HG03039 (cell line): ENCODE data around the gene TMEM217.

Experiments used
- ATAC-seq: cut with Tn5 transposase; IDR thresholded peaks from one replicate; pipeline ENCODE4 v1.9.1; 2021; ENCODE audit warnings: mild to moderate bottlenecking, moderate library complexity; ENCODE audit not compliant: unreplicated experiment

The TMEM217 gene

GRCh38 chr6:37280162-37280887 is 22.4 kb upstream of the TMEM217 start:
- no peak for ATAC-seq

DNA sequence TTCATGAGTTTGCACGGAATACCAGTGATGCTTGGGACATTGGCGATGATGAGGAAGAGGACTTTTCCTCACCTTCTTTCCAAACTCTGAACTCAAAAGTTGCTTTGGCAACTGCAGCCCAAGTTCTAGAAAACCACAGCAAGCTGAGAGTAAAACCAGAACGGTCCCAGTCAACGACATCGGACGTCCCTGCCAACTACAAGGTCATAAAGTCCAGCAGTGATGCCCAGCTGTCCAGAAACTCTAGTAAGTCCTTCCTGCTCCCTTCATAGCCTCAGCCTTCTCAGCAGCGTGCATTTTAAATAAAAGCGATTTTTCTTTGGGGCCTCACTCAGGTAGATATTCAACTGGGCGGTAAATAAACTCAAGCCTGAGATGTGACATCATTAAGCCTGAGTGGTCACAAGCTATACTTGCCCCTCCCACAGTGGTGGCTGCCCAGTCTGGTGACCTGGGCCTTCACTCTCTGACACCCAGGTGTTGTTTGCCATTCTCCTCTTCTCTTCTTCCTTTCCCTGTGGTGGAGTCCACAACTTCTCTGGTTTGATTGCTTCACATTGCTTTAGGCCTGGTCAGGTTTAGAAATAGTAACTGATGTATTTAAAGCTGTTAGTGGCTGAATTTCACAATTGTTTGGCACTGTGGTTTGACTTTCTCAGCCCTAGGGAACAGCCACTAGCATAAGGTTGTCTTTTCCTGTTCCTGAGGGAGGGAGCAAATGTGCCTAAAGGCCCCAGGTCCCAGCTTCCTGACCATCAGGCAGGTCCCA is 21.6 kb upstream of the TMEM217 start:
- ATAC-seq: no peak

- ATAC-seq: no peak
Observed at GRCh38 chr6:37277001-37277409, 19.1 kb upstream of the TMEM217 start.

GRCh38 chr6:37275350-37275749 is 17.4 kb upstream of the TMEM217 start:
- no peak for ATAC-seq

DNA sequence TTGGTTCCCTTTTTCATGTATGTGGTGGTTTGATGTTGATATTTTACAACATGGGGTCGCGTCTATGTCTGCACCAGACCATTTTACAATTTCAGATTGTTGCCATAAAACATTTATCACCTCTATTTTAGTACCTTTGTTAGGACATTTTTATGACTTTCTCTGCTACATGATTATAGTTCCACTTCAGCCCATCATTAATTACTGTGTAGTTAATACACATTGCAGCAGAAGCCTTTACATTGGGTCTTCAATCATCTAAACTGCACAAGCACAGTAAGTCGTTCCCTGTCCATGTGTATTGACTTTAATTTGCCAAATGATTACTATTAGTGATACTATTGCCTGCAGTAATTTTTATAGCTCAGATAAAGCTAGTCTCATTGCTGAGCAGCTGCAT is 15.7 kb upstream of the TMEM217 start:
- no peak for ATAC-seq

GRCh38 chr6:37272834-37273566 is 15.1 kb upstream of the TMEM217 start:
- no peak for ATAC-seq

DNA sequence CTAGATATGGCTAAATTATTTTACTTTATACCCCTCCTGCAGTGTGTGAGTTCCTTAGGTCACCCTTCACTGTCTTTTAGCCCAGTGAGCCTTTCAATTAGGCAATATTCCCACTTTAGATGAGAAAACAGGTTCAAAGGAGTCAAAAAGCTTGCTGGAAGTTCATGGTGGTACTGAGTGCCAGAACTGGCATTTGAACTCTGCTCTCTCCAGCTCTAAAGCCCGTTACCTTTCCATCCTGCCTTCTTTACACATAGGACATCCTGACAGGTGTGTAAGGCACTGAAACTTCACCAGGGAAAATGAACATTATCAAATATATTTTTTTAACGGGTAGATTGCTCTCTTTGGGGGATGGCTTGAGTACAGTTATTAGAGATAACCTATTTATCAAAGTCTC is 11.2 kb upstream of the TMEM217 start:
- no peak for ATAC-seq

DNA sequence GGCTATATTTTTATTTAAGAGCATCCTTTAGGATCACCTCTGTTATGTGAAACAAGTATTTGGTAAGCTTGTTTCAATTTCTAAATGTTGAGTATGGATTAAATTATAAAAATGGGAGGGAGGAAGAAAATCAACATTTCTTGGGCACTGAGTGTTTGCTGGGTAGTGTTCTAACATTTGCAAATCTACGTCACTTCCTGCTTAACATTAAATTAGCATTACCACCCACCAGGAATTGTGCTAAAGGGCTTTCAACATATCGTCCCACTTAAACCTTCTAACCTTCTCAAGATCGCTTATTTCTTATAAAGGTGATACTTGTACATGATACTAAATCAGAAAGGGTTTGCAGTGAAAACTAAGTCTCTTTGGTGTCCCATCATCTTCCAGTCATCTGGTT is 7.9 kb upstream of the TMEM217 start:
- ATAC-seq: no peak

DNA sequence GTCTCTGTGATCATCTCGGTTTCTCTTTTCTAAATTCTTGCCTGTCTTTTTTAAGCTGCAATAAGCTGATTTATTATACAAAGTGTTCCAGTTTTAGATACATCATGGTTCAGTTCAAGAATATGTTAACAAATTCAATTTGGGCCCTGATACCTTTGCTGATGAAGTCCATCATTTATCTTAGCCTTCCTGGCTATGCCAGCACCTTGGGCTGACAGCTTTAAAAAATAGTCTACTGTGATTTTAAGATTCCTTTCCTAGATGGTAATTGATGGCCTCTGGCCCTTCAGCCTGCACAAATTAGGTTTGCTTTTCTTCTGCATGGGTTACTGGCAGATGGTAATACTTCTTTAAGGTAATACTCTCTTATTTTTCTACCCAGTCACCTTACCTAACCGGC is 7.1 kb upstream of the TMEM217 start:
- no peak for ATAC-seq

- ATAC-seq: no peak
Observed at GRCh38 chr6:37262446-37263026, 4.6 kb upstream of the TMEM217 start.

- ATAC-seq: no peak
Observed at GRCh38 chr6:37261198-37261597, 3.3 kb upstream of the TMEM217 start.

DNA sequence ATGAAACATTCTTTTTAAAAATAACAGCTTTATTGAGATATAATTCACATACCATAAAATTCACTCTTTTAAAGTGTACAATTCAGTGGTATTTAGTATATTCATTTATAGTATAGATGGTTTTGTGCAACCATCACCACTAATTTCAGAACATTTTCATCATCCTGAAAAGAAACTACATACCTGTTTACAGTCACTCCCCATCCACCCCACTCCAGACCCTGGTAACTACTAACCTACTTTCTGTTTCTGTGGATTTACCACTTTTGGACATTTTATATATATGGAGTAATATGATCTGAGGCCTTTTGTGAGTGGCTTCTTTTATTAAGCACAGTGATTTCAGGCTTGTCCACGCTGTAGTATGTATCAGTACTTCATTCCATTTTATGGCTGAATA is 2.5 kb upstream of the TMEM217 start:
- ATAC-seq: no peak

DNA sequence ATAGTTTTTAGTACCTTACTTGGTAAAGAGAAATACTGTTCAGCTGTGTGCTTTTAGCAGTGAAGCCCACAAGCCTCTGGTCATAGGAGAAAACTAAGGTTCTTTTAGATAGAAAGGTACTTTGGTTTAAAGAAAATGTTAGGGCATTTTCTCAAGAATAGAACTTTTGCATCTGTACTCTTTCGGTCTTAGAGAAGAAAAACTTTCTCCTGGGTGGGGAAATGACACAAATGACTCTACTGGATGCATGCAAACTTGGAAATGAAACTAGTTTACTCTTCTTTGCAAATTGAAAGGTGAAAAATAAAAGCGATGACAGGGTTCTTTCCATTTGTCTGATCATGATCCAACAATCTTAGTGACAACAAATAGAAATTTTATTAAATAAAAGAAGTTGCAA is 2.1 kb upstream of the TMEM217 start:
- ATAC-seq: no peak

GRCh38 chr6:37259191-37259590 is 1.2 kb upstream of the TMEM217 start:
- ATAC-seq: no peak

DNA sequence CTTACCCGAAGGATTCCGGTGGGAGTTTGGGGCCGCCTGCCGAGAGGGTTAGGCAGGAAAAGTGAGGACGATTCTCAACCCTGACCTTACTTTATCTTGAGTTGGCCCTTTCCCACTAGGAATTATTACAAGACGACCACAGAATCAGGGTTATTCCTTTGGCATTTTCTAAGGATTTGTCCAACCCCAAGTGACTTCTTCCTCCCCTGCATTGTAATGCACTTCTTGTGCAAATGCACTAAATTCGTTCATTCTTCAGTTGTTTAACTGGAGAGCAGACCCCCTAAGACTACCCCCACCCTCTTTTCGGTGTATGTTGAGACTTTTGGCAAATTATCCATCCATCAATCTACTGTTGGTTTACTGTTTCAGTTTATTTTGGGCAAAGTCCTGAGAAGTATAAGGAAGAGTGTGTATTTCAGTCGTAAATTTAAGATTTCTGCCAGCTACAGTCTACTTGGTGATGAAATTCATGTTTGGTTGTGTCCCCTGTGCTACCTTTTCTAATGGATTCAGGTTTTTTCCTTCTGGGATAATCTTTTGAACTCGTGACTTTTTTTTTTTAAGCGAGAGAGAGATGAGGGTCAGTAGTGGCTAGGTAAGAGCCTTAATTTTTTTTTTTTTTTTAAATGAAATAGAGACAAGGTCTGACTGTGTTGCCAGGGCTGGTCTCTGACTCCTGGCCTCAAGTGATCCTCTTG is 611 bp upstream of the TMEM217 start:
- ATAC-seq: no peak

DNA sequence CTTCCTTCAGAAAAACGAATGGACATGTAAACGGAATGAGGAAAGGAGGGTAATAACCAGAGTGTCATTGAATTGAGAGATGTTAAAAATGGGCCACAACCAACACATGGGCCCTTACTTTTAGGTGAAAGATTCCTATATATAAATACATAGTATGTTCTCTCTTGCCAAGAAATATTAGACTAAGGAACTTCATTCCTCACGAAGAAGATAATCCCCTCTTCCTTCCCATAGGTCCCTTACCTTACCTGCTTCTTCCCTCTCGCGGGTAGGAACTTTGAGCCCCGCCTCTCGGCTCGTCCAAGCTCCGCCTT is 667 bp downstream of the TMEM217 start:
- no peak for ATAC-seq

GRCh38 chr6:37256692-37257319 is 1.1 kb downstream of the TMEM217 start:
- no peak for ATAC-seq

DNA sequence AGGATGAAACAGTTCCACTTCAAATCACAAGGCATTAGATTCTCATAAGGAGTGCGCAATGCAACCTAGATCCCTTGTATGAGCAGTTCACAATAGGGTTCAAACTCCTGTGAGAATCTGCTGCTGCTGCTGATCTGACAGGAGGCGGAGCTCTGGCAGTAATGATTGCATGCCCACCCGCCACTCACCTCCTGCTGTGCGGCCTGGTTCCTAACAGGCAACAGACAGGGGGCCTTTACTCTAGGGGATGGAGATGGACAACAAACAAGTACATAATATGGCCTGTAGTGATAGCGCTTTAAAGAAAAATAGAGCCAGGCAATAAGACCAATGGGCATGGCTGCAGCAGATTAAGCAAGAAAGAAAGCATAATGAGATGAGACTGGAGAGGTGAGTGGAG is 3.1 kb downstream of the TMEM217 start:
- no peak for ATAC-seq

DNA sequence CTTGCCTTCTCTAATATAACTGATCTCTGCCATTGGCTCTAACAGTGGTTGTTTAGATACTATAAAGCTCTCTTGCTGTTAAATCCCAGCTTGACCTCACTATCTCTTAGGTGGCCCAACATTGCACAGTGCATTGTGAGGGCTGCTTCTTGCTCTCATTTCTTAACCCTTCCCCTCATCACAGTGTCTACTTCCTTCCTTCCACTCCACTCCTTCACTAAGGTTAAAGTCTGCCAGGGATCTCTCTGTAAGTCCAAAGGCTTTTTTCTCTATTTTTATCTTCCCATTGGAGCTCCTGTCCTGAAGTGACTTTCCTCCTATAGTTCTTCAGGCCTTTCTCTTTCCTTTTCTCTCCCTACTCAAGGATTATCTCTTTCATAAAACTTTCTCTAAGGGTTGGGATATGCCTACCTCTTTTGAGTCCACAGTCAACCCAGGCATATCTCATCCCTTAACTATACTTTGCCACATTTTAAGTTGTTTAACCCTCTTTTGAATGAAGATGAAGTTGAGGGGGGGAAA is 4.4 kb downstream of the TMEM217 start:
- ATAC-seq: no peak

GRCh38 chr6:37251211-37251780 is 6.6 kb downstream of the TMEM217 start:
- no peak for ATAC-seq
